HCT116 (cell line): Measurements from ENCODE around the gene EYA3. TPM values are rescaled to one million over a fixed set of nuclear protein-coding genes. Genes with fewer than 3 reads are reported as not detected.

ENCODE experiments used
- ATAC-seq: fragments of 200-7000 bp; cut with Tn5 transposase; 2 replicates; pipeline ENCODE4 v1.9.1; 2020; ENCODE audit warnings: mild to moderate bottlenecking, moderate library complexity
- BruUV-seq: library from RNA; stranded (reverse); fragments of 400-500 nt; replicated peaks from 2 replicates; lab custom pipeline; 2021; lab: Mats Ljungman, UMichigan
- CTCF ChIA-PET: fragments of 300-600 bp; sonication (Branson Sonifier 250); formaldehyde crosslinking; loops from one replicate; lab custom pipeline; 2021; ENCODE audit warnings: antibody characterized with exemption; lab: Charles Lee
- POLR2A ChIA-PET: fragments of 300-600, 350-600 bp; sonication (Branson Sonifier 250); formaldehyde crosslinking; loops from one replicate; lab custom pipeline; 2021; ENCODE audit warnings: antibody characterized with exemption; lab: Charles Lee
- RAD21 ChIA-PET, 2 experiments: fragments of 300-600 bp; sonication (Branson Sonifier 250); formaldehyde crosslinking; loops; one replicate each; lab custom pipeline; 2023; ENCODE audit warnings: low total read pairs in 2 of 2; ENCODE audit not compliant: uncharacterized antibody in 2 of 2, unreplicated experiment in 2 of 2, low non-redundant PET in 1 of 2; lab: Charles Lee
- DNase-seq: peaks from one replicate; pipeline ENCODE4 v3.0.0-alpha.2; 2010; ENCODE audit warnings: low read depth, low spot score
- H2AFZ ChIP-seq: fragments of 200-600 bp; shearing (Covaris generic), sonication (generic); 2 replicates; pipeline ENCODE4 v1.6.1; 2017; ENCODE audit warnings: low read depth, mixed run types, mixed read lengths, antibody characterized with exemption, low read length; ENCODE audit not compliant: poor library complexity, severe bottlenecking
- H3K27ac ChIP-seq: 2 replicates; pipeline ENCODE4 v1.5.1; 2012; ENCODE audit warnings: low read depth, low read length
- H3K27me3 ChIP-seq: fragments of 200-600 bp; sonication (generic); 2 replicates; pipeline ENCODE4 v1.6.1; 2016; ENCODE audit warnings: mixed run types, low read length, mixed read lengths; ENCODE audit not compliant: insufficient read depth
- H3K36me3 ChIP-seq, 2 experiments: fragments of 200-500 bp in 1 of 2; fragments of 200-600 bp in 1 of 2; sonication (Bioruptor generic) in 1 of 2; sonication (generic) in 1 of 2; 2 replicates each; pipeline versions ENCODE4 v1.5.1 to v1.6.1; 2014 to 2016; ENCODE audit warnings: low read length in 2 of 2, inconsistent platforms in 1 of 2, mixed read lengths in 1 of 2, mixed run types in 1 of 2; ENCODE audit not compliant: insufficient read depth in 2 of 2, control insufficient read depth in 1 of 2
- H3K4me1 ChIP-seq, 2 experiments: fragments of 200-600 bp in 1 of 2; sonication (generic) in 1 of 2; 2 replicates each; pipeline versions ENCODE4 v1.5.1 to v1.6.1; 2012 to 2017; ENCODE audit warnings: low read length in 2 of 2, inconsistent platforms in 1 of 2, mild to moderate bottlenecking in 1 of 2, mixed read lengths in 1 of 2, mixed run types in 1 of 2, moderate library complexity in 1 of 2; ENCODE audit not compliant: insufficient read depth in 2 of 2, control insufficient read depth in 1 of 2
- H3K4me2 ChIP-seq: fragments of 200-600 bp; sonication (generic); 2 replicates; pipeline ENCODE4 v1.6.1; 2017; ENCODE audit warnings: mixed run types, low read length, mixed read lengths
- H3K4me3 ChIP-seq, 2 experiments: fragments of 200-600 bp in 1 of 2; sonication (generic) in 1 of 2; replicated peaks in 1 of 2; 2 replicates each; pipeline ENCODE4 v1.5.1; 2011 to 2016; ENCODE audit warnings: low read length in 2 of 2, control low read depth in 1 of 2, low read depth in 1 of 2, mild to moderate bottlenecking in 1 of 2, mixed read lengths in 1 of 2, mixed run types in 1 of 2
- H3K79me2 ChIP-seq: fragments of 200-600 bp; sonication (generic); 2 replicates; pipeline ENCODE4 v1.6.1; 2017; ENCODE audit warnings: mild to moderate bottlenecking, mixed run types, low read length, moderate library complexity, mixed read lengths; ENCODE audit not compliant: insufficient read depth
- H3K9ac ChIP-seq: fragments of 200-600 bp; sonication (generic); 2 replicates; pipeline ENCODE4 v1.6.1; 2016; ENCODE audit warnings: low read length, mixed read lengths
- H3K9me2 ChIP-seq: fragments of 200-600 bp; sonication (generic), shearing (Covaris generic); 2 replicates; pipeline ENCODE4 v1.6.1; 2017; ENCODE audit warnings: mixed run types, mild to moderate bottlenecking, moderate library complexity; ENCODE audit not compliant: insufficient read depth
- H3K9me3 ChIP-seq, 2 experiments: fragments of 200-500 bp in 1 of 2; fragments of 200-600 bp in 1 of 2; sonication (Bioruptor generic) in 1 of 2; sonication (generic) in 1 of 2; 2 replicates each; pipeline ENCODE4 v1.6.1; 2014 to 2017; ENCODE audit warnings: low read length in 2 of 2, mixed read lengths in 2 of 2, inconsistent platforms in 1 of 2, low read depth in 1 of 2, mild to moderate bottlenecking in 1 of 2, mixed run types in 1 of 2, moderate library complexity in 1 of 2; ENCODE audit not compliant: control insufficient read depth in 1 of 2, insufficient read depth in 1 of 2
- H4K20me1 ChIP-seq: fragments of 200-600 bp; sonication (generic), shearing (Covaris generic); 2 replicates; pipeline ENCODE4 v1.6.1; 2017; ENCODE audit warnings: mixed run types, mild to moderate bottlenecking, moderate library complexity; ENCODE audit not compliant: insufficient read depth
- EGR1 ChIP-seq: IDR thresholded peaks from 2 replicates; pipeline ENCODE4 v1.6.1; 2012; ENCODE audit warnings: low read depth
- EZH2 ChIP-seq: fragments of 200-600 bp; sonication (generic); IDR thresholded peaks from 2 replicates; pipeline ENCODE4 v1.6.1; 2017; ENCODE audit warnings: antibody characterized with exemption, mixed run types
- FOSL1 ChIP-seq: IDR thresholded peaks from 2 replicates; pipeline ENCODE4 v1.6.1; 2012; ENCODE audit warnings: low read depth
- POLR2A ChIP-seq: IDR thresholded peaks from 2 replicates; pipeline ENCODE4 v1.7.0; 2011; ENCODE audit warnings: borderline replicate concordance; ENCODE audit not compliant: insufficient read depth, insufficient read length; ENCODE audit errors: extremely low read depth
- RAD21 ChIP-seq: IDR thresholded peaks from 2 replicates; pipeline ENCODE4 v1.6.1; 2012; ENCODE audit warnings: low read depth, mild to moderate bottlenecking
- ZFX ChIP-seq: fragments of 450-650 bp; IDR thresholded peaks from 2 replicates; pipeline ENCODE4 v1.6.1; 2017
- intact Hi-C: fragments of 100-400 bp; cut with micrococcal nuclease; formaldehyde crosslinking; loops from 2 replicates; pipeline ENCODE4 v1.10.0; 2022
- total RNA-seq: library from RNA; stranded (reverse); gene quantifications from one replicate; pipeline ENCODE4 v1.2.1, GENCODE V29; 2021; ENCODE audit not compliant: unreplicated experiment
- TF ChIP-seq, protein P1 (sequence below): IDR thresholded peaks from 2 replicates; pipeline ENCODE4 v1.6.1; 2012; ENCODE audit warnings: low read depth
- TF ChIP-seq, protein P2 (sequence below): IDR thresholded peaks from 2 replicates; pipeline ENCODE4 v1.6.1; 2011; ENCODE audit warnings: mild to moderate bottlenecking, low read length, moderate library complexity; ENCODE audit not compliant: insufficient replicate concordance; ENCODE audit errors: extremely low read depth

EYA3 gene
- total RNA-seq, 1 experiment from 2014 or later, result 25.9 TPM

- H3K4me3 ChIP-seq, result no peak overlapping the region
- no peak overlapping the region for H2AFZ ChIP-seq
- H3K9ac ChIP-seq, result no peak overlapping the region
- CTCF ChIA-PET, result interaction anchor here (0.8 kb wide), 2 partner anchors 18 to 104 kb away, joined by 3 read pairs; no protein-coding TSS in a partner anchor
- H3K27ac ChIP-seq, result no peak overlapping the region
- no peaks in the 10 kb centered on the region for H3K9me3 ChIP-seq
- no peaks in the 10 kb centered on the region for H3K27me3 ChIP-seq
- no TSS peak for BruUV-seq
- RAD21 ChIA-PET, result no interaction called here
- H3K79me2 ChIP-seq, result no peaks in the 10 kb centered on the region
- no peak for ATAC-seq
- H3K4me1 ChIP-seq, result peaks cover 0 to 22% of the 10 kb centered on the region in 2 experiments; a peak in 3 of 4 replicates
- H3K4me2 ChIP-seq, result no peak overlapping the region
- no peak for TF ChIP-seq EGR1
- TF ChIP-seq, protein P1, sequence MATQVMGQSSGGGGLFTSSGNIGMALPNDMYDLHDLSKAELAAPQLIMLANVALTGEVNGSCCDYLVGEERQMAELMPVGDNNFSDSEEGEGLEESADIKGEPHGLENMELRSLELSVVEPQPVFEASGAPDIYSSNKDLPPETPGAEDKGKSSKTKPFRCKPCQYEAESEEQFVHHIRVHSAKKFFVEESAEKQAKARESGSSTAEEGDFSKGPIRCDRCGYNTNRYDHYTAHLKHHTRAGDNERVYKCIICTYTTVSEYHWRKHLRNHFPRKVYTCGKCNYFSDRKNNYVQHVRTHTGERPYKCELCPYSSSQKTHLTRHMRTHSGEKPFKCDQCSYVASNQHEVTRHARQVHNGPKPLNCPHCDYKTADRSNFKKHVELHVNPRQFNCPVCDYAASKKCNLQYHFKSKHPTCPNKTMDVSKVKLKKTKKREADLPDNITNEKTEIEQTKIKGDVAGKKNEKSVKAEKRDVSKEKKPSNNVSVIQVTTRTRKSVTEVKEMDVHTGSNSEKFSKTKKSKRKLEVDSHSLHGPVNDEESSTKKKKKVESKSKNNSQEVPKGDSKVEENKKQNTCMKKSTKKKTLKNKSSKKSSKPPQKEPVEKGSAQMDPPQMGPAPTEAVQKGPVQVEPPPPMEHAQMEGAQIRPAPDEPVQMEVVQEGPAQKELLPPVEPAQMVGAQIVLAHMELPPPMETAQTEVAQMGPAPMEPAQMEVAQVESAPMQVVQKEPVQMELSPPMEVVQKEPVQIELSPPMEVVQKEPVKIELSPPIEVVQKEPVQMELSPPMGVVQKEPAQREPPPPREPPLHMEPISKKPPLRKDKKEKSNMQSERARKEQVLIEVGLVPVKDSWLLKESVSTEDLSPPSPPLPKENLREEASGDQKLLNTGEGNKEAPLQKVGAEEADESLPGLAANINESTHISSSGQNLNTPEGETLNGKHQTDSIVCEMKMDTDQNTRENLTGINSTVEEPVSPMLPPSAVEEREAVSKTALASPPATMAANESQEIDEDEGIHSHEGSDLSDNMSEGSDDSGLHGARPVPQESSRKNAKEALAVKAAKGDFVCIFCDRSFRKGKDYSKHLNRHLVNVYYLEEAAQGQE, result no peak
- no peak for TF ChIP-seq ZFX
- TF ChIP-seq EZH2, result no peak
- TF ChIP-seq POLR2A, result no peak
- TF ChIP-seq, protein P2, sequence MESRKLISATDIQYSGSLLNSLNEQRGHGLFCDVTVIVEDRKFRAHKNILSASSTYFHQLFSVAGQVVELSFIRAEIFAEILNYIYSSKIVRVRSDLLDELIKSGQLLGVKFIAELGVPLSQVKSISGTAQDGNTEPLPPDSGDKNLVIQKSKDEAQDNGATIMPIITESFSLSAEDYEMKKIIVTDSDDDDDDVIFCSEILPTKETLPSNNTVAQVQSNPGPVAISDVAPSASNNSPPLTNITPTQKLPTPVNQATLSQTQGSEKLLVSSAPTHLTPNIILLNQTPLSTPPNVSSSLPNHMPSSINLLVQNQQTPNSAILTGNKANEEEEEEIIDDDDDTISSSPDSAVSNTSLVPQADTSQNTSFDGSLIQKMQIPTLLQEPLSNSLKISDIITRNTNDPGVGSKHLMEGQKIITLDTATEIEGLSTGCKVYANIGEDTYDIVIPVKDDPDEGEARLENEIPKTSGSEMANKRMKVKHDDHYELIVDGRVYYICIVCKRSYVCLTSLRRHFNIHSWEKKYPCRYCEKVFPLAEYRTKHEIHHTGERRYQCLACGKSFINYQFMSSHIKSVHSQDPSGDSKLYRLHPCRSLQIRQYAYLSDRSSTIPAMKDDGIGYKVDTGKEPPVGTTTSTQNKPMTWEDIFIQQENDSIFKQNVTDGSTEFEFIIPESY, result no peak
- TF ChIP-seq RAD21, result no peak
- no peak for TF ChIP-seq FOSL1
- POLR2A ChIA-PET, result no interaction called here
- H3K36me3 ChIP-seq, result no peaks in the 10 kb centered on the region
- intact Hi-C loops, result no loop called here
- no peak for DNase-seq
- no peaks in the 10 kb centered on the region for H4K20me1 ChIP-seq
- H3K9me2 ChIP-seq, result no peaks in the 10 kb centered on the region
Measured at GRCh38 chr1:28109639-28110038, 21.2 kb upstream of the EYA3 start.
